ENCODE measurements around the gene DICER1. TPM values are rescaled to one million over a fixed set of nuclear protein-coding genes. Genes with fewer than 3 reads are reported as not detected.

DICER1 gene
- total RNA-seq, 1 experiment from 2014 or later: 32.7 TPM

DNA sequence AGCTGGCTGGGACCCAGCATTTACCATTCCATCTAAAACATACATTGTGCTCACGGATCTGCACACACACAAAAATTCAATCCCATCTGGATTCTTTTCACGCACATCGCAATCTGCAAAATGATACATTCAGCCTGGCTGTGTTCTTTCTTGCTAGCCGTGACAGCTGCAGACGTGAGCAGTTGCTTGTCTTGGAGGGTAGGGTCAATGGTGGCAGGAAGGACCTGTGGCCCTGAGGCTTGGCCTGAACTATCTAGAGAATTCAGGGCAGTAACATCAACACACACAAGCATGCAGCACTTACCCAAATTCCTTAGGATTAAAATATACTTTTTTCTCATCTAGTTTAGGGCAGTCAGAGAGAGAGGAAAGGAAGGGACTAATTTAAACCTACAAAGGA, 72.0 kb downstream of the DICER1 start:
- Histone ChIP-seq H3K4me3 (ENCODE audit: low read depth in 2 of 2, low read length in 2 of 2) (no peak overlapping the region), H3K36me3 (ENCODE audit: control insufficient read depth, insufficient read depth, low read length) (no peaks in the 10 kb centered on the region; the same call in 1 of the 2 replicates), H3K27me3 (ENCODE audit: control insufficient read depth, insufficient read depth, low read length) (no peaks in the 10 kb centered on the region), H3K27ac (ENCODE audit: low read length) (no peak overlapping the region), H3K4me1 (ENCODE audit: control insufficient read depth, insufficient read depth, low read length) (no peaks in the 10 kb centered on the region), H3K9me3 (ENCODE audit: control insufficient read depth, insufficient read depth, low read depth, low read length) (no peaks in the 10 kb centered on the region)
- intact Hi-C loops (cut with micrococcal nuclease; ENCODE audit: unreplicated experiment) (no loop called here), in situ Hi-C loops (cut with HindIII; ENCODE audit: low pct_unique_long_range_greater_than_20kb, low sequenced_read_pairs) (no loop called here)
- no peak for DNase-seq (ENCODE audit: low read depth, low spot score)
- ChIA-PET POLR2A (no interaction called here), CTCF (no interaction called here)
- no TSS peak for BruUV-seq (replicated peaks)
- no peak for TF ChIP-seq SIN3A (IDR thresholded peaks at IDR 0.05; ENCODE audit: borderline replicate concordance, insufficient read depth, low read depth, low read length)
- TF ChIP-seq, protein P1, sequence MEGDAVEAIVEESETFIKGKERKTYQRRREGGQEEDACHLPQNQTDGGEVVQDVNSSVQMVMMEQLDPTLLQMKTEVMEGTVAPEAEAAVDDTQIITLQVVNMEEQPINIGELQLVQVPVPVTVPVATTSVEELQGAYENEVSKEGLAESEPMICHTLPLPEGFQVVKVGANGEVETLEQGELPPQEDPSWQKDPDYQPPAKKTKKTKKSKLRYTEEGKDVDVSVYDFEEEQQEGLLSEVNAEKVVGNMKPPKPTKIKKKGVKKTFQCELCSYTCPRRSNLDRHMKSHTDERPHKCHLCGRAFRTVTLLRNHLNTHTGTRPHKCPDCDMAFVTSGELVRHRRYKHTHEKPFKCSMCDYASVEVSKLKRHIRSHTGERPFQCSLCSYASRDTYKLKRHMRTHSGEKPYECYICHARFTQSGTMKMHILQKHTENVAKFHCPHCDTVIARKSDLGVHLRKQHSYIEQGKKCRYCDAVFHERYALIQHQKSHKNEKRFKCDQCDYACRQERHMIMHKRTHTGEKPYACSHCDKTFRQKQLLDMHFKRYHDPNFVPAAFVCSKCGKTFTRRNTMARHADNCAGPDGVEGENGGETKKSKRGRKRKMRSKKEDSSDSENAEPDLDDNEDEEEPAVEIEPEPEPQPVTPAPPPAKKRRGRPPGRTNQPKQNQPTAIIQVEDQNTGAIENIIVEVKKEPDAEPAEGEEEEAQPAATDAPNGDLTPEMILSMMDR (IDR thresholded peaks at IDR 0.05): no peak
- no peak for TF ChIP-seq POLR2AphosphoS5 (IDR thresholded peaks at IDR 0.05; ENCODE audit: low read depth, low read length)
- TF ChIP-seq TCF7L2 (IDR thresholded peaks at IDR 0.05; ENCODE audit: low read depth, low read length): no peak
- TF ChIP-seq, protein P2, sequence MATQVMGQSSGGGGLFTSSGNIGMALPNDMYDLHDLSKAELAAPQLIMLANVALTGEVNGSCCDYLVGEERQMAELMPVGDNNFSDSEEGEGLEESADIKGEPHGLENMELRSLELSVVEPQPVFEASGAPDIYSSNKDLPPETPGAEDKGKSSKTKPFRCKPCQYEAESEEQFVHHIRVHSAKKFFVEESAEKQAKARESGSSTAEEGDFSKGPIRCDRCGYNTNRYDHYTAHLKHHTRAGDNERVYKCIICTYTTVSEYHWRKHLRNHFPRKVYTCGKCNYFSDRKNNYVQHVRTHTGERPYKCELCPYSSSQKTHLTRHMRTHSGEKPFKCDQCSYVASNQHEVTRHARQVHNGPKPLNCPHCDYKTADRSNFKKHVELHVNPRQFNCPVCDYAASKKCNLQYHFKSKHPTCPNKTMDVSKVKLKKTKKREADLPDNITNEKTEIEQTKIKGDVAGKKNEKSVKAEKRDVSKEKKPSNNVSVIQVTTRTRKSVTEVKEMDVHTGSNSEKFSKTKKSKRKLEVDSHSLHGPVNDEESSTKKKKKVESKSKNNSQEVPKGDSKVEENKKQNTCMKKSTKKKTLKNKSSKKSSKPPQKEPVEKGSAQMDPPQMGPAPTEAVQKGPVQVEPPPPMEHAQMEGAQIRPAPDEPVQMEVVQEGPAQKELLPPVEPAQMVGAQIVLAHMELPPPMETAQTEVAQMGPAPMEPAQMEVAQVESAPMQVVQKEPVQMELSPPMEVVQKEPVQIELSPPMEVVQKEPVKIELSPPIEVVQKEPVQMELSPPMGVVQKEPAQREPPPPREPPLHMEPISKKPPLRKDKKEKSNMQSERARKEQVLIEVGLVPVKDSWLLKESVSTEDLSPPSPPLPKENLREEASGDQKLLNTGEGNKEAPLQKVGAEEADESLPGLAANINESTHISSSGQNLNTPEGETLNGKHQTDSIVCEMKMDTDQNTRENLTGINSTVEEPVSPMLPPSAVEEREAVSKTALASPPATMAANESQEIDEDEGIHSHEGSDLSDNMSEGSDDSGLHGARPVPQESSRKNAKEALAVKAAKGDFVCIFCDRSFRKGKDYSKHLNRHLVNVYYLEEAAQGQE (IDR thresholded peaks at IDR 0.05; ENCODE audit: insufficient read depth in 1 of 2, low read depth in 2 of 2, low read length in 1 of 2): no peak
- ATAC-seq: no peak

DNA sequence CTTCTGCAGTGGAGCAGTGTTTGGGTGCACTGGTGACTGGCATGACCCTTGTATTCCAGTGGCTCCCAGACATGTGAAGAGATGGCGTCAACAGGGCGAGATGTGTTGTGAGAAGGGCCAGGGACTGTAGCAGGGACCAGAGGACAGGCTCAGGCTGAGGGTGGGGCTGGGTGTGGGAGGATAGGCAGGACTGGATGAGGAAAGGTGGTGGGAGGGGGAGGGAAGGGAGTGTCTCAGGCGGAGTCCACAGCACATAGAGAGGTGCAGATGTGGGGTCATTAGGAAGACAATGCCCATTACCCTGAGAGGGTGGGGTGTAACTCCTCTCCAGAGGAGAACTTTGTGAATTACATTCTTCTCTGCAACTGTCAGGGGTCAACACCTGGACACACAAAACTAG, 78.5 kb downstream of the DICER1 start:
- ChIA-PET CTCF (no interaction called here), POLR2A (no interaction called here)
- Histone ChIP-seq H3K27me3 (ENCODE audit: control insufficient read depth, insufficient read depth, low read length) (no peaks in the 10 kb centered on the region), H3K4me1 (ENCODE audit: control insufficient read depth, insufficient read depth, low read length) (no peaks in the 10 kb centered on the region), H3K9me3 (ENCODE audit: control insufficient read depth, insufficient read depth, low read depth, low read length) (no peaks in the 10 kb centered on the region), H3K4me3 (ENCODE audit: low read depth in 2 of 2, low read length in 2 of 2) (no peak overlapping the region), H3K36me3 (ENCODE audit: control insufficient read depth, insufficient read depth, low read length) (no peaks in the 10 kb centered on the region), H3K27ac (ENCODE audit: low read length) (no peak overlapping the region)
- intact Hi-C loops (cut with micrococcal nuclease; ENCODE audit: unreplicated experiment) (no loop called here), in situ Hi-C loops (cut with HindIII; ENCODE audit: low pct_unique_long_range_greater_than_20kb, low sequenced_read_pairs) (no loop called here)
- ATAC-seq: no peak
- TF ChIP-seq POLR2AphosphoS5 (IDR thresholded peaks at IDR 0.05; ENCODE audit: low read depth, low read length) (no peak), TCF7L2 (IDR thresholded peaks at IDR 0.05; ENCODE audit: low read depth, low read length) (no peak), SIN3A (IDR thresholded peaks at IDR 0.05; ENCODE audit: borderline replicate concordance, insufficient read depth, low read depth, low read length) (no peak)
- TF ChIP-seq, protein P1 (IDR thresholded peaks at IDR 0.05): no peak
- TF ChIP-seq, protein P2 (IDR thresholded peaks at IDR 0.05; ENCODE audit: insufficient read depth in 1 of 2, low read depth in 2 of 2, low read length in 1 of 2): no peak
- BruUV-seq (replicated peaks): no TSS peak
- no peak for DNase-seq (ENCODE audit: low read depth, low spot score)
